BLaER1 treated with 17β-estradiol and CSF1 and Interleukin-3, amounts not matched to agents 10 nM and 100 nM (cell line): ENCODE results near the gene PARD3B.
A peak's percentile ranks its signal among the peaks of the same experiment; 100 is the strongest.

Source experiments
- H3K27ac ChIP-seq, 11 experiments: shearing (Covaris generic); formaldehyde crosslinking; 2 replicates each; pipeline ENCODE4 v1.8.1; 2022
- H3K27me3 ChIP-seq, 11 experiments: shearing (Covaris generic); formaldehyde crosslinking; 2 replicates each; pipeline ENCODE4 v1.8.1; 2022
- H3K36me3 ChIP-seq, 11 experiments: shearing (Covaris generic); formaldehyde crosslinking; 2 replicates each; pipeline ENCODE4 v1.8.1; 2022
- H3K4me1 ChIP-seq, 10 experiments: shearing (Covaris generic); formaldehyde crosslinking; 2 replicates each; pipeline ENCODE4 v1.8.1; 2022
- H3K4me2 ChIP-seq, 11 experiments: shearing (Covaris generic); formaldehyde crosslinking; 2 replicates each; pipeline ENCODE4 v1.8.1; 2022
- H3K4me3 ChIP-seq, 10 experiments: shearing (Covaris generic); formaldehyde crosslinking; 2 replicates each; pipeline ENCODE4 v1.8.1; 2022
- H3K9ac ChIP-seq, 11 experiments: shearing (Covaris generic); formaldehyde crosslinking; 2 replicates each; pipeline ENCODE4 v1.8.1; 2022
- H3K9me3 ChIP-seq, 11 experiments: shearing (Covaris generic); formaldehyde crosslinking; replicated peaks in 1 of 11; 2 replicates each; pipeline ENCODE4 v1.8.1; 2022
- H4K20me1 ChIP-seq, 11 experiments: shearing (Covaris generic); formaldehyde crosslinking; 2 replicates each; pipeline ENCODE4 v1.8.1; 2022
- Cebpa-rat ChIP-seq, 11 experiments: shearing (Covaris generic); IDR thresholded peaks; 2 replicates each; pipeline ENCODE4 v1.8.1; 2022

Gene PARD3B

DNA sequence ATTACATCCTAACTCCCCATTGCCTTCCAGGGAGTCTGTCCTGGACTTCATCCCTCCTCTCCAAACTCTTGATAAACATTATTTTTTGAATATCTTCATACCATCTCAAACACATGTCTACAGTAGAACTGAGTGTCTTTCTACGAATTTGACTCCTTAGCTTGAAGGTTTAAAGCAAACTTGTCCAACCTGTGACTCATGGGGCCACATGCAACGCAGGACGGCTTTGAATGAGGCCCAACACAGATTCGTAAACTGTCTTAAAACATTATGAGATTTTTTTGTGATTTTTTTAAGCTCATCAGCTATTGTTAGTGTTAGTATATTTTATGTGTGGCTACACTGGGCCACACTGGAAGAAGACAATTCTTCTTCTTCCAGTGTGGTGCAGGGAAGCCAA is 98.1 kb downstream of the PARD3B start:
- no peaks in the 10 kb centered on the region for H4K20me1 ChIP-seq
- H3K9me3 ChIP-seq = no peaks in the 10 kb centered on the region
- TF ChIP-seq Cebpa-rat (IDR thresholded peaks at IDR 0.05) = no peak
- H3K27ac ChIP-seq = no peak overlapping the region
- H3K4me3 ChIP-seq = no peak overlapping the region
- no peaks in the 10 kb centered on the region for H3K4me1 ChIP-seq
- no peaks in the 10 kb centered on the region for H3K36me3 ChIP-seq
- H3K9ac ChIP-seq = no peak overlapping the region
- H3K27me3 ChIP-seq = no peaks in the 10 kb centered on the region
- H3K4me2 ChIP-seq = no peak overlapping the region

DNA sequence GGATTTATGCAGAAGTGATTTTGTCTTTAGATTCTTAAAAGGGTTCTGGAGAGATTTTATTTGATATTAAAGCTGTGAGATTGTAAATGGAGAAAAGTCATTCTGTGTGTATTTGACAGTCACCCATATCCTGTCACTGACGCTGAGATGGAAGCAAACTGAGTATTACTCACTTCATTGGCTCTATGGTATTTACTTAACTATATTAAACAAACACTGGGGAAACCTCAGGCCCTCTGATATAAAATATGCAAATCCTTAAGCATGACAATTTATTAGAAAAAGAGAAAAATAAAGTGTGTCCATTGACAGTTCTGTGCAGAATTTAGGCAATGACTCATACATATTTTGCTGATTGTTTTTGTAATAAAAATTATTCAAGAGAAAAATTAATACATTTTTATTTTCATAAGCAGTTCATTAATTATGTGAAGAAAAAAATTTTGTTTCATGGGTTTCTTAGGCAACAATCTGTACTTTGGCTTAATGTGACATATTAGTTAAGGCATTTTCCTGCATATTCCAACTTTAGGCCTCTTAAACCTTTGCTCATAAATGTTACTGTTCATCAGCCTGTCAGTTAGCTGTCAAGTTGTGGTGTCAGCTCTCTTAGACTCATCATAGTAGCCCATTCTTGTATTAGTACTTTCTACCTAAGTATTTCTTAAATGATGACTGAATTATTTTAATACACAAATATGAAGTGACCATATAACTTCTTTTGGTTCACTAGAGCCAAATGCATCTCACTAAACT is 99.9 kb downstream of the PARD3B start:
- no peak overlapping the region for H3K4me3 ChIP-seq
- H4K20me1 ChIP-seq = no peaks in the 10 kb centered on the region
- no peaks in the 10 kb centered on the region for H3K9me3 ChIP-seq
- H3K4me1 ChIP-seq = no peaks in the 10 kb centered on the region
- no peaks in the 10 kb centered on the region for H3K36me3 ChIP-seq
- TF ChIP-seq Cebpa-rat (IDR thresholded peaks at IDR 0.05) = no peak
- no peaks in the 10 kb centered on the region for H3K27me3 ChIP-seq
- no peak overlapping the region for H3K27ac ChIP-seq
- H3K4me2 ChIP-seq = no peak overlapping the region
- no peak overlapping the region for H3K9ac ChIP-seq

DNA sequence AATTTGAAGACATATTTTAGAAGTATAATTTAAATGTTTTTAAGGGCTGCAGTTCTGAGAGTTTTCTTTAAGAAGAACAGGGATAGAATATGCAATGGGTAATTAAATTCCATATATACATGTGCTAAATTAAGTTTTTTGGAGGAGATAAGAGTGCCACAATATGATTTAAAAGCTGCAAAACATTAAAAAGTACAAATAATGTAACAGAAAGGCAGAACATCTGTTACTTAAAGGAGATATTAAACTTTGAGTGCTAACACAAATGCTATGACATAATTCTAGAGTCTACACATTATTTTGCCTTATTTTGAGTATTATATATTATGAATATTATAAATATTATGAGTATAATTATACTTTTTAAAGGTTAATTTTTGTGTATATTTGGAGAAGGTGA is 102.4 kb downstream of the PARD3B start:
- H3K36me3 ChIP-seq = no peaks in the 10 kb centered on the region
- H3K9ac ChIP-seq = no peak overlapping the region
- no peak overlapping the region for H3K4me3 ChIP-seq
- no peak for TF ChIP-seq Cebpa-rat (IDR thresholded peaks at IDR 0.05)
- no peak overlapping the region for H3K27ac ChIP-seq
- H3K4me2 ChIP-seq = no peak overlapping the region
- no peaks in the 10 kb centered on the region for H4K20me1 ChIP-seq
- peaks cover 0 to 24% (median 11%) of the 10 kb centered on the region in 11 experiments; a peak in 15 of 22 replicates for H3K9me3 ChIP-seq
- no peaks in the 10 kb centered on the region for H3K4me1 ChIP-seq
- H3K27me3 ChIP-seq = no peaks in the 10 kb centered on the region

- H3K36me3 ChIP-seq = no peaks in the 10 kb centered on the region
- TF ChIP-seq Cebpa-rat (IDR thresholded peaks at IDR 0.05) = no peak
- H3K4me2 ChIP-seq = no peak overlapping the region
- H4K20me1 ChIP-seq = no peaks in the 10 kb centered on the region
- no peak overlapping the region for H3K27ac ChIP-seq
- H3K9me3 ChIP-seq = peaks cover 0 to 24% (median 11%) of the 10 kb centered on the region in 11 experiments; a peak in 15 of 22 replicates
- H3K4me3 ChIP-seq = no peak overlapping the region
- no peaks in the 10 kb centered on the region for H3K4me1 ChIP-seq
- H3K9ac ChIP-seq = no peak overlapping the region
- no peaks in the 10 kb centered on the region for H3K27me3 ChIP-seq
Measured at GRCh38 chr2:204650611-204651010, 105.3 kb downstream of the PARD3B start.

DNA sequence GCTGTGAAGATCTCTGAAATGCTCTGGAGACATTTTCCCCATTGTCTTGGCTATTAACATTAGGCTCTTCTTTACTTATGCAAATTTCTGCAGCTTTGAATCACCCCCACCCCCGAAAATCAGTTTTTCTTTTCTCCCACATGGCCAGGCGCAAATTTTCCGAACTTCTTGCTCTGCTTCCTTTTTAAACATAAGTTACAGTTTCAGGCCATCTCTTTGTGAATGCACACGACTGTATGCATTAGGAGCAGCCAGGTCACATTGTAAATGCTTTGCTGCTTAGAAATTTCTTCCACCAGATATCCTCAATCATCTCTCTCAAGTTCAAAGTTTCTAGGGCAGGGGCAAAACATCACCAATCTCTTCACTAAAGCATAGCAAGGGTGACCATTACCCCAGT is 106.8 kb downstream of the PARD3B start:
- no peaks in the 10 kb centered on the region for H3K36me3 ChIP-seq
- H3K9me3 ChIP-seq = peaks cover 0 to 24% (median 11%) of the 10 kb centered on the region in 11 experiments; a peak in 15 of 22 replicates
- no peaks in the 10 kb centered on the region for H3K4me1 ChIP-seq

DNA sequence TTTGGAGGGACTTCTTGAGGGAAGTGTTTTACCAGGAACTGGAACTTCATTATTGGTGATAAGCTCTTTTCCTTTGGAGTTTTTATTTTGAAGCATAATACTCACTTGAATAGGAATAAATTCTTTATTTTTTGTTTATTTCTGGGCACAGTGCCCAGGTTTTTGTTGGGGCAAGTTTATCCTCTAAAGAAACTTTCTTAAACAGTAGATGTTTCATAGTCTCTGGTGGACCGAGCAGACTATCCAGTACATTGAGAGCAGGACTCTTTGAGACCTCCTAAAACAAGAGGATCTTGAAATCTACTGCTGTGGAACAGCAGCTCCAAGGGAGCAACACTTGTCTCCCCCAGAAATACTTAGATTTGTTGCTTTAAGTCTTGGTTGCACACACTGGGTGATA is 109.4 kb downstream of the PARD3B start:
- Histone ChIP-seq H3K36me3 (no peaks in the 10 kb centered on the region), H3K27ac (no peak overlapping the region), H3K9me3 (peaks cover 0 to 24% (median 11%) of the 10 kb centered on the region in 11 experiments; a peak in 15 of 22 replicates), H4K20me1 (no peaks in the 10 kb centered on the region), H3K9ac (no peak overlapping the region), H3K27me3 (no peaks in the 10 kb centered on the region), H3K4me2 (no peak overlapping the region), H3K4me3 (no peak overlapping the region), H3K4me1 (no peaks in the 10 kb centered on the region)
- no peak for TF ChIP-seq Cebpa-rat (IDR thresholded peaks at IDR 0.05)

More for the DNA sequence above, 106.8 kb downstream of the PARD3B start:
- Histone ChIP-seq H4K20me1 (no peaks in the 10 kb centered on the region), H3K27ac (no peak overlapping the region), H3K4me3 (no peak overlapping the region), H3K4me2 (no peak overlapping the region), H3K9ac (no peak overlapping the region), H3K27me3 (no peaks in the 10 kb centered on the region)
- no peak for TF ChIP-seq Cebpa-rat (IDR thresholded peaks at IDR 0.05)

GRCh38 chr2:204655101-204655500 is 109.8 kb downstream of the PARD3B start:
- peaks cover 0 to 24% (median 11%) of the 10 kb centered on the region in 11 experiments; a peak in 15 of 22 replicates for H3K9me3 ChIP-seq
- H3K4me3 ChIP-seq = no peak overlapping the region
- no peaks in the 10 kb centered on the region for H4K20me1 ChIP-seq
- H3K36me3 ChIP-seq = no peaks in the 10 kb centered on the region
- no peak overlapping the region for H3K9ac ChIP-seq
- H3K4me2 ChIP-seq = no peak overlapping the region
- H3K27ac ChIP-seq = no peak overlapping the region
- 0 out of 22 replicates have a peak, but pooled peaks of 1 of the 11 experiments have one; percentile 15 for TF ChIP-seq Cebpa-rat (IDR thresholded peaks at IDR 0.05)
- no peaks in the 10 kb centered on the region for H3K4me1 ChIP-seq
- H3K27me3 ChIP-seq = no peaks in the 10 kb centered on the region

- Histone ChIP-seq H3K27me3 (no peaks in the 10 kb centered on the region), H3K4me3 (no peak overlapping the region), H3K27ac (no peak overlapping the region), H3K4me1 (no peaks in the 10 kb centered on the region), H3K4me2 (no peak overlapping the region), H3K9me3 (peaks cover 0 to 20% (median 11%) of the 10 kb centered on the region in 11 experiments; a peak in 15 of 22 replicates), H4K20me1 (no peaks in the 10 kb centered on the region), H3K9ac (no peak overlapping the region), H3K36me3 (no peaks in the 10 kb centered on the region)
- TF ChIP-seq Cebpa-rat (IDR thresholded peaks at IDR 0.05) = no peak
Measured at GRCh38 chr2:204655626-204656025, 110.4 kb downstream of the PARD3B start.

GRCh38 chr2:204657024-204657423 is 111.7 kb downstream of the PARD3B start:
- no peak overlapping the region for H3K27ac ChIP-seq
- H3K27me3 ChIP-seq = no peaks in the 10 kb centered on the region
- no peaks in the 10 kb centered on the region for H3K36me3 ChIP-seq
- no peaks in the 10 kb centered on the region for H3K4me1 ChIP-seq
- H3K4me2 ChIP-seq = no peak overlapping the region
- H3K9me3 ChIP-seq = peaks cover 0 to 6% (median 3%) of the 10 kb centered on the region in 11 experiments; a peak in 14 of 22 replicates
- H3K4me3 ChIP-seq = no peak overlapping the region
- no peaks in the 10 kb centered on the region for H4K20me1 ChIP-seq
- H3K9ac ChIP-seq = no peak overlapping the region
- no peak for TF ChIP-seq Cebpa-rat (IDR thresholded peaks at IDR 0.05)

DNA sequence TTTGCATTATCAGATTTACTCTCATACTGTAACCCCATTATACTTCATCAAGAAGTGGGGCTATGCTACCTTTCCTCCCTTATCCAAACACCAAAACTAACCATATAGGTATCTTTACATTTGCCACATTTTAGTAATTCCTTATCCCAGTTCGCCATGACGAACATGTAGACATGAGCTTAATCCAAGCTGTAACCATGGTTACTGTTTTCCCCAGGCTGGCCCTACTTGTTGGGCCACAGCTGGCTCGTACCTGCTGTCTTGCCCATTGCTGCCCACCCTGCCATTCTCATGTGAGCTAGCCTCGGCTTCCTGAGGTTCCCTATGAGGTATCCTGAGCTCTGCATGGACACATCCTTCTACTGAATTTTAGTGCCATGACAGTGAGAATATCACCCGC is 117.7 kb downstream of the PARD3B start:
- Histone ChIP-seq H3K9me3 (no peaks in the 10 kb centered on the region), H4K20me1 (no peaks in the 10 kb centered on the region), H3K27me3 (no peaks in the 10 kb centered on the region), H3K36me3 (no peaks in the 10 kb centered on the region), H3K4me3 (no peak overlapping the region), H3K9ac (no peak overlapping the region), H3K27ac (no peak overlapping the region), H3K4me2 (no peak overlapping the region), H3K4me1 (no peaks in the 10 kb centered on the region)
- no peak for TF ChIP-seq Cebpa-rat (IDR thresholded peaks at IDR 0.05)
